CD4-positive, alpha-beta T cell (primary cell): ENCODE data around the gene PIP4K2A. TPM values are rescaled to one million over a fixed set of nuclear protein-coding genes. Genes with fewer than 3 reads are reported as not detected.

ENCODE experiments used
- ATAC-seq: fragments of 200-7000 bp; cut with Tn5 transposase; one replicate; pipeline ENCODE4 v1.10.0; 2022; ENCODE audit warnings: mild to moderate bottlenecking; ENCODE audit not compliant: poor library complexity
- CTCF ChIA-PET: fragments of 350-600 bp; sonication (Branson Sonifier 250); formaldehyde crosslinking; loops from one replicate; lab custom pipeline; 2021; ENCODE audit warnings: antibody characterized with exemption, inconsistent platforms; lab: Charles Lee
- POLR2A ChIA-PET: fragments of 350-600 bp; sonication (Branson Sonifier 250); formaldehyde crosslinking; loops from one replicate; lab custom pipeline; 2021; ENCODE audit warnings: antibody characterized with exemption, inconsistent platforms; lab: Charles Lee
- DNase-seq, 14 experiments: peaks; one replicate each; pipeline ENCODE4 v3.0.0-alpha.2; 2013 to 2020; ENCODE audit warnings: mixed read lengths in 2 of 14
- H3K27ac ChIP-seq, 2 donors: one replicate each; pipeline versions ENCODE4 v1.5.1 to v1.7.0; 2013; ENCODE audit warnings: low read length in 2 of 2, low read depth in 1 of 2, mild to moderate bottlenecking in 1 of 2
- H3K27me3 ChIP-seq, 2 experiments: 1 replicate in 1 of 2; 2 replicates in 1 of 2; pipeline versions ENCODE4 v1.6.1 to v1.7.0; 2013; ENCODE audit warnings: low read length in 2 of 2, control low read depth in 1 of 2, mild to moderate bottlenecking in 1 of 2, moderate library complexity in 1 of 2; ENCODE audit not compliant: insufficient read depth in 2 of 2, control insufficient read depth in 1 of 2
- H3K36me3 ChIP-seq: one replicate; pipeline ENCODE4 v1.6.1; 2013; ENCODE audit warnings: low read length, control low read depth; ENCODE audit not compliant: insufficient read depth
- H3K4me1 ChIP-seq: one replicate; pipeline ENCODE4 v1.6.1; 2013; ENCODE audit warnings: low read length, control low read depth; ENCODE audit not compliant: insufficient read depth
- H3K4me3 ChIP-seq: one replicate; pipeline ENCODE4 v1.5.1; 2013; ENCODE audit warnings: mild to moderate bottlenecking, low read length, moderate library complexity
- H3K9me3 ChIP-seq, 2 experiments: 1 replicate in 1 of 2; 2 replicates in 1 of 2; pipeline versions ENCODE4 v1.6.1 to v1.7.0; 2013; ENCODE audit warnings: low read length in 2 of 2, mild to moderate bottlenecking in 2 of 2, control low read depth in 1 of 2, moderate library complexity in 1 of 2; ENCODE audit not compliant: control insufficient read depth in 1 of 2, insufficient read depth in 1 of 2
- H3K27ac Mint-ChIP-seq: one replicate; pipeline ENCODE4 v1.8.0; 2020; ENCODE audit warnings: mixed read lengths
- H3K27me3 Mint-ChIP-seq: one replicate; pipeline ENCODE4 v1.8.0; 2021; ENCODE audit warnings: mixed read lengths
- H3K36me3 Mint-ChIP-seq: one replicate; pipeline ENCODE4 v1.8.0; 2021; ENCODE audit warnings: low read depth, mixed read lengths
- H3K4me1 Mint-ChIP-seq: one replicate; pipeline ENCODE4 v1.8.0; 2021; ENCODE audit warnings: low read depth, mixed read lengths
- H3K4me3 Mint-ChIP-seq: one replicate; pipeline ENCODE4 v1.8.0; 2020; ENCODE audit warnings: mild to moderate bottlenecking, mixed read lengths
- H3K9me3 Mint-ChIP-seq: one replicate; pipeline ENCODE4 v1.8.0; 2020; ENCODE audit warnings: mixed read lengths
- intact Hi-C, 2 experiments: fragments of 100-400 bp; cut with DNase I in 1 of 2; cut with micrococcal nuclease in 1 of 2; formaldehyde crosslinking; loops; one replicate each; pipeline versions ENCODE4 v1.15.1 to v1.9.0; 2023 to 2025; cut with DNase I, micrococcal nuclease
- total RNA-seq, 174 experiments: library from RNA in 2 of 174; stranded (reverse) in 2 of 174; gene quantifications; one replicate each; pipeline ENCODE4 v1.2.3 and lab custom pipeline; 2021 to 2026
- TF ChIP-seq, protein P1 (sequence below): fragments of 200-600 bp; IDR thresholded peaks from one replicate; pipeline ENCODE4 v1.8.0; 2022; ENCODE audit warnings: antibody characterized with exemption, mild to moderate bottlenecking

The PIP4K2A gene
- total RNA-seq, 2 experiments from 2014 or later = 75.4 to 87.2 TPM

- Mint-ChIP-seq H3K9me3 (no peaks in the 10 kb centered on the region), H3K4me3 (no peak overlapping the region), H3K36me3 (peaks cover 5% of the 10 kb centered on the region), H3K4me1 (peaks cover 98% of the 10 kb centered on the region), H3K27ac (peak overlapping the region; percentile 98), H3K27me3 (no peaks in the 10 kb centered on the region)
- POLR2A ChIA-PET = interaction anchor here (1.0 to 2.2 kb wide), 3 partner anchors 8 to 79 kb away, joined by 3 to 6 read pairs (median 3); no protein-coding TSS in a partner anchor
- peaks cover 80% of the 10 kb centered on the region for H3K4me1 ChIP-seq
- peaks cover 4% of the 10 kb centered on the region for H3K36me3 ChIP-seq
- intact Hi-C loops = no loop called here
- H3K4me3 ChIP-seq = no peak overlapping the region
- DNase-seq (no peak), ATAC-seq (no peak)
- H3K27ac ChIP-seq = no peak overlapping the region
- no peaks in the 10 kb centered on the region for H3K27me3 ChIP-seq
- TF ChIP-seq, protein P1, sequence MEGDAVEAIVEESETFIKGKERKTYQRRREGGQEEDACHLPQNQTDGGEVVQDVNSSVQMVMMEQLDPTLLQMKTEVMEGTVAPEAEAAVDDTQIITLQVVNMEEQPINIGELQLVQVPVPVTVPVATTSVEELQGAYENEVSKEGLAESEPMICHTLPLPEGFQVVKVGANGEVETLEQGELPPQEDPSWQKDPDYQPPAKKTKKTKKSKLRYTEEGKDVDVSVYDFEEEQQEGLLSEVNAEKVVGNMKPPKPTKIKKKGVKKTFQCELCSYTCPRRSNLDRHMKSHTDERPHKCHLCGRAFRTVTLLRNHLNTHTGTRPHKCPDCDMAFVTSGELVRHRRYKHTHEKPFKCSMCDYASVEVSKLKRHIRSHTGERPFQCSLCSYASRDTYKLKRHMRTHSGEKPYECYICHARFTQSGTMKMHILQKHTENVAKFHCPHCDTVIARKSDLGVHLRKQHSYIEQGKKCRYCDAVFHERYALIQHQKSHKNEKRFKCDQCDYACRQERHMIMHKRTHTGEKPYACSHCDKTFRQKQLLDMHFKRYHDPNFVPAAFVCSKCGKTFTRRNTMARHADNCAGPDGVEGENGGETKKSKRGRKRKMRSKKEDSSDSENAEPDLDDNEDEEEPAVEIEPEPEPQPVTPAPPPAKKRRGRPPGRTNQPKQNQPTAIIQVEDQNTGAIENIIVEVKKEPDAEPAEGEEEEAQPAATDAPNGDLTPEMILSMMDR = no peak
- no peaks in the 10 kb centered on the region for H3K9me3 ChIP-seq
- CTCF ChIA-PET = interaction anchor here (1.0 to 1.4 kb wide), 4 partner anchors 8 to 48 kb away, joined by 3 read pairs; no protein-coding TSS in a partner anchor
Measured at GRCh38 chr10:22619101-22619500, 95.3 kb downstream of the PIP4K2A start.

- Mint-ChIP-seq H3K27me3 (no peaks in the 10 kb centered on the region), H3K9me3 (no peaks in the 10 kb centered on the region), H3K4me3 (peak overlapping the region; percentile 58), H3K27ac (peak overlapping the region; percentile 98), H3K36me3 (peaks cover 5% of the 10 kb centered on the region), H3K4me1 (peaks cover 98% of the 10 kb centered on the region)
- ATAC-seq (no peak), DNase-seq (no peak)
- H3K4me1 ChIP-seq = peaks cover 82% of the 10 kb centered on the region
- TF ChIP-seq, protein P1 = no peak
- H3K4me3 ChIP-seq = no peak overlapping the region
- no peaks in the 10 kb centered on the region for H3K27me3 ChIP-seq
- peaks cover 12% of the 10 kb centered on the region for H3K36me3 ChIP-seq
- H3K9me3 ChIP-seq = no peaks in the 10 kb centered on the region
- peak overlapping the region; percentile 9 to 26 for H3K27ac ChIP-seq
- ChIA-PET POLR2A (interaction anchor here (0.7 to 3.4 kb wide), 6 partner anchors 8 to 303 kb away, joined by 3 to 27 read pairs (median 4); no protein-coding TSS in a partner anchor), CTCF (interaction anchor here (0.8 to 1.4 kb wide), 3 partner anchors 9 to 44 kb away, joined by 3 read pairs; no protein-coding TSS in a partner anchor)
- intact Hi-C loops = no loop called here
Measured at GRCh38 chr10:22618078-22618785, 96.1 kb downstream of the PIP4K2A start.

GRCh38 chr10:22617516-22617915 lies 96.9 kb downstream of the PIP4K2A start:
- intact Hi-C loops = no loop called here
- ChIA-PET CTCF (interaction anchor here (0.6 to 1.4 kb wide), 3 partner anchors 12 to 43 kb away, joined by 3 read pairs; no protein-coding TSS in a partner anchor), POLR2A (interaction anchor here (1.0 to 3.4 kb wide), 4 partner anchors 9 to 95 kb away, joined by 3 to 27 read pairs (median 4); no protein-coding TSS in a partner anchor)
- Mint-ChIP-seq H3K9me3 (no peaks in the 10 kb centered on the region), H3K4me1 (peaks cover 98% of the 10 kb centered on the region), H3K27me3 (no peaks in the 10 kb centered on the region), H3K4me3 (peak overlapping the region; percentile 58), H3K36me3 (peaks cover 5% of the 10 kb centered on the region), H3K27ac (peak overlapping the region; percentile 98)
- TF ChIP-seq, protein P1 = no peak
- Histone ChIP-seq H3K36me3 (peaks cover 15% of the 10 kb centered on the region), H3K27ac (peak overlapping the region in 1 of 2 donors; percentile 26), H3K4me1 (peaks cover 82% of the 10 kb centered on the region), H3K4me3 (no peak overlapping the region), H3K9me3 (no peaks in the 10 kb centered on the region), H3K27me3 (no peaks in the 10 kb centered on the region)
- DNase-seq = peak in 2 of 14 experiments; percentile 48 to 59
- no peak for ATAC-seq
